T-helper 1 cell treated with Interleukin-12 subunit alpha and Interleukin-12 subunit beta and Interleukin-4 antibody, amounts not matched to agents 30 μg/mL and 1 μg/mL, for 36 hours (primary cell): ENCODE measurements around the gene LPCAT1.
A peak's percentile ranks its signal among the peaks of the same experiment; 100 is the strongest.
"Not testable (repeated sequence)": the region's sequence is repeated elsewhere in the genome, so short reads cannot be mapped to it uniquely, and the experiment has no call there.

ENCODE experiments used
- H3K27ac Mint-ChIP-seq: one replicate; pipeline ENCODE4 v1.8.0; 2021; ENCODE audit warnings: mild to moderate bottlenecking, mixed read lengths
- H3K27me3 Mint-ChIP-seq: one replicate; pipeline ENCODE4 v1.8.0; 2021; ENCODE audit warnings: low read depth, mixed read lengths
- H3K36me3 Mint-ChIP-seq: one replicate; pipeline ENCODE4 v1.8.0; 2021; ENCODE audit warnings: low read depth, mixed read lengths
- H3K4me1 Mint-ChIP-seq: one replicate; pipeline ENCODE4 v1.8.0; 2021; ENCODE audit warnings: low read depth, mixed read lengths
- H3K4me3 Mint-ChIP-seq: one replicate; pipeline ENCODE4 v1.8.0; 2021; ENCODE audit warnings: mild to moderate bottlenecking, moderate library complexity, mixed read lengths
- H3K9me3 Mint-ChIP-seq: one replicate; pipeline ENCODE4 v1.8.0; 2021; ENCODE audit warnings: mixed read lengths

LPCAT1 gene

GRCh38 chr5:1523793-1524480 lies at the start of gene LPCAT1:
Gene LPCAT1 (minus strand): TSS chr5:1523960. CDS start chr5:1523844, 116 bp downstream.
- Mint-ChIP-seq H3K36me3 (peaks cover 3% of the 10 kb centered on the region), H3K9me3 (no peaks in the 10 kb centered on the region), H3K4me1 (peaks cover 9% of the 10 kb centered on the region), H3K27me3 (peaks cover 14% of the 10 kb centered on the region), H3K27ac (peak within 1 kb of the TSS; percentile 63), H3K4me3 (peak within 1 kb of the TSS; percentile 86)

- H3K36me3 Mint-ChIP-seq, H3K4me1 Mint-ChIP-seq, H3K27me3 Mint-ChIP-seq, H3K4me3 Mint-ChIP-seq, H3K9me3 Mint-ChIP-seq, H3K27ac Mint-ChIP-seq: not testable (repeated sequence)
Observed at GRCh38 chr5:1571875-1572274, 48.1 kb upstream of the LPCAT1 start.

- H3K36me3 Mint-ChIP-seq: peaks cover 3% of the 10 kb centered on the region
- peaks cover 3% of the 10 kb centered on the region for H3K9me3 Mint-ChIP-seq
- no peak overlapping the region for H3K27ac Mint-ChIP-seq
- H3K4me1 Mint-ChIP-seq: peaks cover 2% of the 10 kb centered on the region
- no peak overlapping the region for H3K4me3 Mint-ChIP-seq
- no peaks in the 10 kb centered on the region for H3K27me3 Mint-ChIP-seq
Observed at GRCh38 chr5:1570975-1571374, 47.2 kb upstream of the LPCAT1 start.

GRCh38 chr5:1568201-1568979 lies 44.6 kb upstream of the LPCAT1 start:
- no peak overlapping the region for H3K4me3 Mint-ChIP-seq
- no peaks in the 10 kb centered on the region for H3K27me3 Mint-ChIP-seq
- peaks cover 3% of the 10 kb centered on the region for H3K9me3 Mint-ChIP-seq
- H3K27ac Mint-ChIP-seq: no peak overlapping the region
- H3K4me1 Mint-ChIP-seq: peaks cover 2% of the 10 kb centered on the region
- peaks cover 3% of the 10 kb centered on the region for H3K36me3 Mint-ChIP-seq

GRCh38 chr5:1567527-1568200 lies 43.9 kb upstream of the LPCAT1 start:
- not testable (repeated sequence) for H3K4me3 Mint-ChIP-seq, H3K27me3 Mint-ChIP-seq, H3K4me1 Mint-ChIP-seq, H3K9me3 Mint-ChIP-seq, H3K27ac Mint-ChIP-seq, H3K36me3 Mint-ChIP-seq

- Mint-ChIP-seq H3K27me3 (no peaks in the 10 kb centered on the region), H3K4me3 (no peak overlapping the region), H3K9me3 (peaks cover 3% of the 10 kb centered on the region)
Observed at GRCh38 chr5:1565737-1566734, 42.3 kb upstream of the LPCAT1 start.

GRCh38 chr5:1564824-1565736 lies 41.3 kb upstream of the LPCAT1 start:
- Mint-ChIP-seq H3K4me3 (no peak overlapping the region), H3K36me3 (no peaks in the 10 kb centered on the region), H3K9me3 (peaks cover under 1% of the 10 kb centered on the region), H3K27ac (no peak overlapping the region), H3K27me3 (no peaks in the 10 kb centered on the region), H3K4me1 (peaks cover 2% of the 10 kb centered on the region)

More at GRCh38 chr5:1565737-1566734, 42.3 kb upstream of the LPCAT1 start:
- Mint-ChIP-seq H3K36me3 (peaks cover 3% of the 10 kb centered on the region), H3K4me1 (peaks cover 2% of the 10 kb centered on the region), H3K27ac (no peak overlapping the region)

GRCh38 chr5:1564182-1564748 lies 40.5 kb upstream of the LPCAT1 start:
- H3K27me3 Mint-ChIP-seq: peaks cover under 1% of the 10 kb centered on the region
- no peaks in the 10 kb centered on the region for H3K9me3 Mint-ChIP-seq
- no peak overlapping the region for H3K27ac Mint-ChIP-seq
- no peak overlapping the region for H3K4me3 Mint-ChIP-seq
- no peaks in the 10 kb centered on the region for H3K36me3 Mint-ChIP-seq
- H3K4me1 Mint-ChIP-seq: peaks cover 2% of the 10 kb centered on the region

- peaks cover 2% of the 10 kb centered on the region for H3K4me1 Mint-ChIP-seq
- no peak overlapping the region for H3K27ac Mint-ChIP-seq
- peaks cover 4% of the 10 kb centered on the region for H3K27me3 Mint-ChIP-seq
Observed at GRCh38 chr5:1563617-1564181, 39.9 kb upstream of the LPCAT1 start.

GRCh38 chr5:1563051-1563461 lies 39.3 kb upstream of the LPCAT1 start:
- H3K36me3 Mint-ChIP-seq: no peaks in the 10 kb centered on the region
- no peak overlapping the region for H3K4me3 Mint-ChIP-seq
- no peaks in the 10 kb centered on the region for H3K9me3 Mint-ChIP-seq
- peaks cover 4% of the 10 kb centered on the region for H3K27me3 Mint-ChIP-seq
- no peaks in the 10 kb centered on the region for H3K4me1 Mint-ChIP-seq
- no peak overlapping the region for H3K27ac Mint-ChIP-seq

More at GRCh38 chr5:1563617-1564181, 39.9 kb upstream of the LPCAT1 start:
- Mint-ChIP-seq H3K4me3 (no peak overlapping the region), H3K36me3 (no peaks in the 10 kb centered on the region), H3K9me3 (no peaks in the 10 kb centered on the region)

- H3K4me1 Mint-ChIP-seq: no peaks in the 10 kb centered on the region
- peaks cover 4% of the 10 kb centered on the region for H3K27me3 Mint-ChIP-seq
- H3K27ac Mint-ChIP-seq: no peak overlapping the region
- no peaks in the 10 kb centered on the region for H3K9me3 Mint-ChIP-seq
- no peaks in the 10 kb centered on the region for H3K36me3 Mint-ChIP-seq
- H3K4me3 Mint-ChIP-seq: no peak overlapping the region
Observed at GRCh38 chr5:1562599-1562998, 38.8 kb upstream of the LPCAT1 start.

GRCh38 chr5:1561402-1561929 lies 37.7 kb upstream of the LPCAT1 start:
- H3K27ac Mint-ChIP-seq: no peak overlapping the region
- no peaks in the 10 kb centered on the region for H3K36me3 Mint-ChIP-seq
- H3K4me1 Mint-ChIP-seq: no peaks in the 10 kb centered on the region
- no peak overlapping the region for H3K4me3 Mint-ChIP-seq
- peaks cover 4% of the 10 kb centered on the region for H3K27me3 Mint-ChIP-seq
- H3K9me3 Mint-ChIP-seq: no peaks in the 10 kb centered on the region
